HG03354 (cell line): ENCODE results near the gene NDUFA6.

Source experiments
- ATAC-seq: cut with Tn5 transposase; IDR thresholded peaks from one replicate; pipeline ENCODE4 v1.9.1; 2021; ENCODE audit warnings: mild to moderate bottlenecking; ENCODE audit not compliant: unreplicated experiment, poor library complexity, severe bottlenecking

Gene NDUFA6

GRCh38 chr22:42041784-42042183, 48.8 kb downstream of the NDUFA6 start:
- ATAC-seq, result no peak

- ATAC-seq, result no peak
These were observed 51.3 kb downstream of the NDUFA6 start for GRCh38 chr22:42039271-42039670.
